ENCODE results near the gene RASA3.
A peak's percentile ranks its signal among the peaks of the same experiment; 100 is the strongest.

Gene RASA3

GRCh38 chr13:113950451-113951245, 181.8 kb downstream of the RASA3 start:
- no peak for DNase-seq (ENCODE audit: low read depth)

- no peak for DNase-seq (ENCODE audit: low read depth)
Measured at GRCh38 chr13:113949546-113949945, 182.9 kb downstream of the RASA3 start.

GRCh38 chr13:113948034-113948742, 184.2 kb downstream of the RASA3 start:
- no peak for DNase-seq (ENCODE audit: low read depth)

GRCh38 chr13:113947311-113948033, 185.0 kb downstream of the RASA3 start:
- peak; percentile 62 for DNase-seq (ENCODE audit: low read depth)

- DNase-seq (ENCODE audit: low read depth), result no peak
Measured at GRCh38 chr13:113946409-113947181, 185.8 kb downstream of the RASA3 start.

GRCh38 chr13:113945857-113946408, 186.5 kb downstream of the RASA3 start:
- DNase-seq (ENCODE audit: low read depth), result no peak

- DNase-seq (ENCODE audit: low read depth), result no peak
Measured at GRCh38 chr13:113943821-113944565, 188.4 kb downstream of the RASA3 start.

- DNase-seq (ENCODE audit: low read depth), result no peak
Measured at GRCh38 chr13:113942591-113943103, 189.8 kb downstream of the RASA3 start.

- DNase-seq (ENCODE audit: low read depth), result peak; percentile 67
Measured at GRCh38 chr13:113941571-113942191, 190.7 kb downstream of the RASA3 start.

- DNase-seq (ENCODE audit: low read depth), result no peak
Measured at GRCh38 chr13:113939944-113940297, 192.5 kb downstream of the RASA3 start.

- DNase-seq (ENCODE audit: low read depth), result no peak
Measured at GRCh38 chr13:113939129-113939943, 193.1 kb downstream of the RASA3 start.

GRCh38 chr13:113938716-113939115, 193.7 kb downstream of the RASA3 start:
- no peak for DNase-seq (ENCODE audit: low read depth)

GRCh38 chr13:113938246-113938645, 194.2 kb downstream of the RASA3 start:
- no peak for DNase-seq (ENCODE audit: low read depth)

- no peak for DNase-seq (ENCODE audit: low read depth)
Measured at GRCh38 chr13:113937527-113938180, 194.8 kb downstream of the RASA3 start.

- DNase-seq (ENCODE audit: low read depth), result no peak
Measured at GRCh38 chr13:113937073-113937472, 195.3 kb downstream of the RASA3 start.

- DNase-seq (ENCODE audit: low read depth), result no peak
Measured at GRCh38 chr13:113936166-113936965, 196.1 kb downstream of the RASA3 start.

- no peak for DNase-seq (ENCODE audit: low read depth)
Measured at GRCh38 chr13:113935001-113935844, 197.2 kb downstream of the RASA3 start.
